Panc1 (cell line): ENCODE results near the gene HERC3. TPM values are rescaled to one million over a fixed set of nuclear protein-coding genes. Genes with fewer than 3 reads are reported as not detected.

Experiments
- ATAC-seq: fragments of 200-7000 bp; cut with Tn5 transposase; 2 replicates; pipeline ENCODE4 v1.9.1; 2020; ENCODE audit warnings: mild to moderate bottlenecking, moderate library complexity
- BruUV-seq: library from RNA; stranded (reverse); fragments of 400-500 nt; replicated peaks from 2 replicates; lab custom pipeline; 2021; lab: Mats Ljungman, UMichigan
- CTCF ChIA-PET: fragments of 300-600 bp; sonication (Branson Sonifier 250); formaldehyde crosslinking; loops from one replicate; lab custom pipeline; 2022; ENCODE audit warnings: antibody characterized with exemption; lab: Charles Lee
- POLR2A ChIA-PET: fragments of 300-600 bp; sonication (Branson Sonifier 250); formaldehyde crosslinking; loops from one replicate; lab custom pipeline; 2022; ENCODE audit warnings: antibody characterized with exemption; lab: Charles Lee
- DNase-seq: peaks from one replicate; pipeline ENCODE4 v3.0.0-alpha.2; 2010; ENCODE audit warnings: low read depth, low spot score
- H3K27ac ChIP-seq: 2 replicates; pipeline ENCODE4 v1.5.1; 2011; ENCODE audit warnings: mild to moderate bottlenecking, low read length, inconsistent platforms
- H3K27me3 ChIP-seq: fragments of 200-500 bp; sonication (Bioruptor generic); 2 replicates; pipeline ENCODE4 v1.6.0; 2014; ENCODE audit warnings: low read length, inconsistent platforms; ENCODE audit not compliant: control insufficient read depth, insufficient read depth
- H3K36me3 ChIP-seq: fragments of 200-500 bp; sonication (Bioruptor generic); 2 replicates; pipeline ENCODE4 v1.5.1; 2014; ENCODE audit warnings: inconsistent platforms, mild to moderate bottlenecking, low read length, moderate library complexity; ENCODE audit not compliant: control insufficient read depth, insufficient read depth
- H3K4me1 ChIP-seq: 2 replicates; pipeline ENCODE4 v1.5.1; 2011; ENCODE audit warnings: inconsistent platforms, mild to moderate bottlenecking, low read length, moderate library complexity; ENCODE audit not compliant: control insufficient read depth, insufficient read depth
- H3K4me3 ChIP-seq, 2 experiments: 2 replicates each; pipeline ENCODE4 v1.5.1; 2011 to 2012; ENCODE audit warnings: low read depth in 2 of 2, low read length in 2 of 2, mild to moderate bottlenecking in 2 of 2, inconsistent platforms in 1 of 2, moderate library complexity in 1 of 2
- H3K9me3 ChIP-seq: fragments of 200-500 bp; sonication (Bioruptor generic); 2 replicates; pipeline ENCODE4 v1.5.1; 2014; ENCODE audit warnings: low read depth, mild to moderate bottlenecking, inconsistent platforms, low read length, moderate library complexity; ENCODE audit not compliant: control insufficient read depth, insufficient read depth
- POLR2AphosphoS5 ChIP-seq: IDR thresholded peaks from 2 replicates; pipeline ENCODE4 v1.6.1; 2012; ENCODE audit warnings: mild to moderate bottlenecking, low read depth, low read length, moderate library complexity
- SIN3A ChIP-seq: IDR thresholded peaks from 2 replicates; pipeline ENCODE4 v1.6.1; 2012; ENCODE audit warnings: low read depth, mild to moderate bottlenecking, low read length, moderate library complexity, borderline replicate concordance; ENCODE audit not compliant: insufficient read depth
- TCF7L2 ChIP-seq: IDR thresholded peaks from 2 replicates; pipeline ENCODE4 v1.6.1; 2011; ENCODE audit warnings: mild to moderate bottlenecking, low read depth, low read length, inconsistent platforms
- in situ Hi-C: cut with HindIII; loops from 2 replicates; pipeline ENCODE4 v1.10.0; 2016; ENCODE audit warnings: low sequenced_read_pairs, low pct_unique_long_range_greater_than_20kb
- intact Hi-C: fragments of 100-400 bp; cut with micrococcal nuclease; formaldehyde crosslinking; loops from one replicate; pipeline ENCODE4 v1.10.0; 2022; ENCODE audit not compliant: unreplicated experiment
- total RNA-seq: library from RNA; stranded (reverse); gene quantifications from one replicate; pipeline ENCODE4 v1.2.1, GENCODE V29; 2021; ENCODE audit not compliant: unreplicated experiment
- TF ChIP-seq, protein P1 (sequence below), 2 experiments: IDR thresholded peaks; 2 replicates each; pipeline ENCODE4 v1.6.1; 2011 to 2012; ENCODE audit warnings: low read depth in 2 of 2, control low read depth in 1 of 2, low read length in 1 of 2, mild to moderate bottlenecking in 1 of 2, moderate library complexity in 1 of 2; ENCODE audit not compliant: insufficient read depth in 1 of 2
- TF ChIP-seq, protein P2 (sequence below): fragments of 450-650 bp; IDR thresholded peaks from 2 replicates; pipeline ENCODE4 v1.5.1; 2017; ENCODE audit warnings: mild to moderate bottlenecking

Gene HERC3
- total RNA-seq, 1 experiment from 2014 or later, result 1.1 TPM

DNA sequence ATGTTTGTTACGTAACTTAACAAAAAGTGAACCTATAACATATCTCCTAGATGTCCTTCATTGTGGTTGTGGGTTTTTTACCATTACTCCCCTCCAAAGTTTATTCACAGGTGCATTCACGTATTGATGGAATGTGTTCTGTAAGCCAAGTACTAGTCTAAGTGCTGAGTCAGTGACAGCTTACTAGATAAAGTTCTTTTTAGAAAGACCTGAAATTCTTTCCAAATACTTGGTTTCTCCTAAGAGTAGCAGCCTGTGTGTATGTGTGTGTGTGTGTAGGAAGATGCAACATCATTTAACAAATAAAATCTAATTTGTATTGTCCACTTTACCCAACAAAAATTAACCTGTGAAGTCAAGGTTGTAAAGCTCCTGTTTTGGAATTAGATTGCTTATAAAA lies 83.3 kb downstream of the HERC3 start:
- Histone ChIP-seq H3K36me3 (no peaks in the 10 kb centered on the region), H3K27me3 (no peaks in the 10 kb centered on the region), H3K9me3 (no peaks in the 10 kb centered on the region), H3K4me3 (no peak overlapping the region), H3K27ac (no peak overlapping the region), H3K4me1 (no peaks in the 10 kb centered on the region)
- no peak for ATAC-seq
- ChIA-PET POLR2A (no interaction called here), CTCF (no interaction called here)
- DNase-seq, result no peak
- no TSS peak for BruUV-seq
- intact Hi-C loops, result no loop called here
- TF ChIP-seq, protein P1, sequence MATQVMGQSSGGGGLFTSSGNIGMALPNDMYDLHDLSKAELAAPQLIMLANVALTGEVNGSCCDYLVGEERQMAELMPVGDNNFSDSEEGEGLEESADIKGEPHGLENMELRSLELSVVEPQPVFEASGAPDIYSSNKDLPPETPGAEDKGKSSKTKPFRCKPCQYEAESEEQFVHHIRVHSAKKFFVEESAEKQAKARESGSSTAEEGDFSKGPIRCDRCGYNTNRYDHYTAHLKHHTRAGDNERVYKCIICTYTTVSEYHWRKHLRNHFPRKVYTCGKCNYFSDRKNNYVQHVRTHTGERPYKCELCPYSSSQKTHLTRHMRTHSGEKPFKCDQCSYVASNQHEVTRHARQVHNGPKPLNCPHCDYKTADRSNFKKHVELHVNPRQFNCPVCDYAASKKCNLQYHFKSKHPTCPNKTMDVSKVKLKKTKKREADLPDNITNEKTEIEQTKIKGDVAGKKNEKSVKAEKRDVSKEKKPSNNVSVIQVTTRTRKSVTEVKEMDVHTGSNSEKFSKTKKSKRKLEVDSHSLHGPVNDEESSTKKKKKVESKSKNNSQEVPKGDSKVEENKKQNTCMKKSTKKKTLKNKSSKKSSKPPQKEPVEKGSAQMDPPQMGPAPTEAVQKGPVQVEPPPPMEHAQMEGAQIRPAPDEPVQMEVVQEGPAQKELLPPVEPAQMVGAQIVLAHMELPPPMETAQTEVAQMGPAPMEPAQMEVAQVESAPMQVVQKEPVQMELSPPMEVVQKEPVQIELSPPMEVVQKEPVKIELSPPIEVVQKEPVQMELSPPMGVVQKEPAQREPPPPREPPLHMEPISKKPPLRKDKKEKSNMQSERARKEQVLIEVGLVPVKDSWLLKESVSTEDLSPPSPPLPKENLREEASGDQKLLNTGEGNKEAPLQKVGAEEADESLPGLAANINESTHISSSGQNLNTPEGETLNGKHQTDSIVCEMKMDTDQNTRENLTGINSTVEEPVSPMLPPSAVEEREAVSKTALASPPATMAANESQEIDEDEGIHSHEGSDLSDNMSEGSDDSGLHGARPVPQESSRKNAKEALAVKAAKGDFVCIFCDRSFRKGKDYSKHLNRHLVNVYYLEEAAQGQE (IDR thresholded peaks at IDR 0.05; ENCODE audit: insufficient read depth in 1 of 2, low read depth in 2 of 2, low read length in 1 of 2), result no peak
- TF ChIP-seq SIN3A (no peak), TCF7L2 (no peak), POLR2AphosphoS5 (no peak)
- TF ChIP-seq, protein P2, sequence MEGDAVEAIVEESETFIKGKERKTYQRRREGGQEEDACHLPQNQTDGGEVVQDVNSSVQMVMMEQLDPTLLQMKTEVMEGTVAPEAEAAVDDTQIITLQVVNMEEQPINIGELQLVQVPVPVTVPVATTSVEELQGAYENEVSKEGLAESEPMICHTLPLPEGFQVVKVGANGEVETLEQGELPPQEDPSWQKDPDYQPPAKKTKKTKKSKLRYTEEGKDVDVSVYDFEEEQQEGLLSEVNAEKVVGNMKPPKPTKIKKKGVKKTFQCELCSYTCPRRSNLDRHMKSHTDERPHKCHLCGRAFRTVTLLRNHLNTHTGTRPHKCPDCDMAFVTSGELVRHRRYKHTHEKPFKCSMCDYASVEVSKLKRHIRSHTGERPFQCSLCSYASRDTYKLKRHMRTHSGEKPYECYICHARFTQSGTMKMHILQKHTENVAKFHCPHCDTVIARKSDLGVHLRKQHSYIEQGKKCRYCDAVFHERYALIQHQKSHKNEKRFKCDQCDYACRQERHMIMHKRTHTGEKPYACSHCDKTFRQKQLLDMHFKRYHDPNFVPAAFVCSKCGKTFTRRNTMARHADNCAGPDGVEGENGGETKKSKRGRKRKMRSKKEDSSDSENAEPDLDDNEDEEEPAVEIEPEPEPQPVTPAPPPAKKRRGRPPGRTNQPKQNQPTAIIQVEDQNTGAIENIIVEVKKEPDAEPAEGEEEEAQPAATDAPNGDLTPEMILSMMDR, result no peak
- in situ Hi-C loops, result no loop called here

DNA sequence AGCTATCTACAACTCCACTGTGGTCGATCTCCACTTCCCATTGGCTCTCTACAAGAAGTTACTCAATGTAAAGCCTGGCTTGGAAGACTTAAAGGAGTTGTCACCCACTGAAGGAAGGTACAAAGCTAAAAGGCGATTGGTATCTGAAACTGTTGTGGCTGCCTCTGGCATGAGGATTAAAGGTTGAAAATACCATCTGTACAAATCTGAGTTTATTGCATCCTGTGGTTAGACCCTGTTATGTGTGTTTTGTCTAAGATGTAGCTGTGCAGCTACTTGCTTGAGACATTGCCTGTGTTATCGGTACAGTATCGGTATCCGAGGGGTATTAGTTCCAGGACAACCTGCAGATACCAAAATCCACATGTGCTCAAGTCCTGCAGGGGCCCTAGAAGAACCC lies 88.9 kb downstream of the HERC3 start:
- ChIA-PET CTCF (no interaction called here), POLR2A (interaction anchor here (0.5 kb wide), 1 partner anchor 136 kb away, joined by 6 read pairs; no protein-coding TSS in a partner anchor)
- in situ Hi-C loops, result no loop called here
- Histone ChIP-seq H3K4me3 (no peak overlapping the region), H3K4me1 (no peaks in the 10 kb centered on the region), H3K9me3 (no peaks in the 10 kb centered on the region), H3K27me3 (no peaks in the 10 kb centered on the region), H3K36me3 (no peaks in the 10 kb centered on the region), H3K27ac (no peak overlapping the region)
- BruUV-seq, result no TSS peak
- intact Hi-C loops, result no loop called here
- DNase-seq (no peak), ATAC-seq (no peak)
- TF ChIP-seq, protein P1 (IDR thresholded peaks at IDR 0.05; ENCODE audit: insufficient read depth in 1 of 2, low read depth in 2 of 2, low read length in 1 of 2), result no peak
- TF ChIP-seq SIN3A, result no peak
- TF ChIP-seq POLR2AphosphoS5, result no peak
- TF ChIP-seq TCF7L2, result no peak
- TF ChIP-seq, protein P2, result no peak
